Endothelial cell (in vitro differentiated cells): Measurements from ENCODE around the gene PSTPIP1. TPM values are rescaled to one million over a fixed set of nuclear protein-coding genes. Genes with fewer than 3 reads are reported as not detected.

Experiments used
- DNase-seq: peaks from one replicate; pipeline ENCODE4 v3.0.0; 2021; ENCODE audit warnings: low spot score
- H3K27ac Mint-ChIP-seq: one replicate; pipeline ENCODE4 v1.8.0; 2021; ENCODE audit warnings: mixed read lengths, inconsistent platforms; ENCODE audit not compliant: unreplicated experiment
- H3K27me3 Mint-ChIP-seq: one replicate; pipeline ENCODE4 v1.8.0; 2021; ENCODE audit warnings: mild to moderate bottlenecking, moderate library complexity, mixed read lengths, inconsistent platforms; ENCODE audit not compliant: unreplicated experiment
- H3K36me3 Mint-ChIP-seq: one replicate; pipeline ENCODE4 v1.8.0; 2021; ENCODE audit warnings: mild to moderate bottlenecking, low read depth, mixed read lengths, inconsistent platforms; ENCODE audit not compliant: unreplicated experiment
- H3K4me1 Mint-ChIP-seq: one replicate; pipeline ENCODE4 v1.8.0; 2021; ENCODE audit warnings: mild to moderate bottlenecking, mixed read lengths, inconsistent platforms; ENCODE audit not compliant: unreplicated experiment
- H3K4me3 Mint-ChIP-seq: one replicate; pipeline ENCODE4 v1.8.0; 2021; ENCODE audit warnings: mild to moderate bottlenecking, mixed read lengths, inconsistent platforms; ENCODE audit not compliant: unreplicated experiment
- H3K9me3 Mint-ChIP-seq: one replicate; pipeline ENCODE4 v1.8.0; 2021; ENCODE audit warnings: mixed read lengths, inconsistent platforms; ENCODE audit not compliant: unreplicated experiment
- CTCF ChIP-seq: fragments of 200-600 bp; sonication (generic); IDR thresholded peaks from one replicate; pipeline ENCODE4 v1.5.0; 2021; ENCODE audit warnings: antibody characterized with exemption; ENCODE audit not compliant: unreplicated experiment
- total RNA-seq: library from RNA; stranded (reverse); fragmentation: NEBNext Ultra II Directional; extraction: Animal tissue kit (Norgen Biotek cat#: 25700); gene quantifications from one replicate; pipeline ENCODE4 v1.2.1, GENCODE V29; 2021; ENCODE audit not compliant: unreplicated experiment

PSTPIP1 gene
- total RNA-seq, 1 donor from 2014 or later = not detected

- H3K4me1 Mint-ChIP-seq = peaks cover 6% of the 10 kb centered on the region
- H3K27me3 Mint-ChIP-seq = no peaks in the 10 kb centered on the region
- TF ChIP-seq CTCF = no peak
- no peak overlapping the region for H3K4me3 Mint-ChIP-seq
- no peak overlapping the region for H3K27ac Mint-ChIP-seq
- H3K9me3 Mint-ChIP-seq = no peaks in the 10 kb centered on the region
- peaks cover 33% of the 10 kb centered on the region for H3K36me3 Mint-ChIP-seq
- DNase-seq = no peak
Measured at GRCh38 chr15:77048135-77048876, 53.4 kb downstream of the PSTPIP1 start.

- H3K27ac Mint-ChIP-seq = no peak overlapping the region
- no peak for DNase-seq
- H3K9me3 Mint-ChIP-seq = no peaks in the 10 kb centered on the region
- H3K4me1 Mint-ChIP-seq = peaks cover 2% of the 10 kb centered on the region
- no peaks in the 10 kb centered on the region for H3K27me3 Mint-ChIP-seq
- H3K36me3 Mint-ChIP-seq = peaks cover 11% of the 10 kb centered on the region
- TF ChIP-seq CTCF = no peak
- H3K4me3 Mint-ChIP-seq = no peak overlapping the region
Measured at GRCh38 chr15:77052556-77052955, 57.6 kb downstream of the PSTPIP1 start.

- Mint-ChIP-seq H3K4me1 (peaks cover 2% of the 10 kb centered on the region), H3K9me3 (no peaks in the 10 kb centered on the region), H3K36me3 (peaks cover 11% of the 10 kb centered on the region), H3K27me3 (no peaks in the 10 kb centered on the region), H3K4me3 (no peak overlapping the region), H3K27ac (no peak overlapping the region)
- DNase-seq = no peak
- no peak for TF ChIP-seq CTCF
Measured at GRCh38 chr15:77053709-77054108, 58.8 kb downstream of the PSTPIP1 start.

- no peak for TF ChIP-seq CTCF
- no peak overlapping the region for H3K4me3 Mint-ChIP-seq
Measured at GRCh38 chr15:77057072-77057471, 62.1 kb downstream of the PSTPIP1 start.

GRCh38 chr15:77057685-77058084 is 62.8 kb downstream of the PSTPIP1 start:
- TF ChIP-seq CTCF = no peak
- H3K27ac Mint-ChIP-seq = no peak overlapping the region

More at GRCh38 chr15:77057072-77057471, 62.1 kb downstream of the PSTPIP1 start:
- peaks cover 2% of the 10 kb centered on the region for H3K4me1 Mint-ChIP-seq
- H3K36me3 Mint-ChIP-seq = peaks cover 6% of the 10 kb centered on the region
- H3K9me3 Mint-ChIP-seq = no peaks in the 10 kb centered on the region
- H3K27me3 Mint-ChIP-seq = no peaks in the 10 kb centered on the region
- no peak overlapping the region for H3K27ac Mint-ChIP-seq
- DNase-seq = no peak

More at GRCh38 chr15:77057685-77058084, 62.8 kb downstream of the PSTPIP1 start:
- Mint-ChIP-seq H3K4me3 (no peak overlapping the region), H3K9me3 (no peaks in the 10 kb centered on the region), H3K27me3 (no peaks in the 10 kb centered on the region), H3K36me3 (peaks cover under 1% of the 10 kb centered on the region), H3K4me1 (peaks cover 2% of the 10 kb centered on the region)
- DNase-seq = no peak
